Skeletal muscle tissue (tissue), 4 donors: ENCODE measurements around the gene MRPS34. TPM values are rescaled to one million over a fixed set of nuclear protein-coding genes. Genes with fewer than 3 reads are reported as not detected.

Experiments
- H3K27ac ChIP-seq: one replicate; pipeline ENCODE4 v1.7.0; 2013; ENCODE audit warnings: mild to moderate bottlenecking, low read depth, low read length, inconsistent platforms
- H3K27me3 ChIP-seq, 3 donors: one replicate each; pipeline ENCODE4 v1.7.0; 2013; ENCODE audit warnings: low read length in 3 of 3; ENCODE audit not compliant: control insufficient read depth in 3 of 3, insufficient read depth in 3 of 3
- H3K36me3 ChIP-seq, 3 donors: one replicate each; pipeline ENCODE4 v1.7.0; 2013; ENCODE audit warnings: low read length in 3 of 3; ENCODE audit not compliant: control insufficient read depth in 3 of 3, insufficient read depth in 3 of 3
- H3K4me1 ChIP-seq, 3 donors: one replicate each; pipeline ENCODE4 v1.7.0; 2013; ENCODE audit warnings: low read length in 3 of 3, mild to moderate bottlenecking in 3 of 3; ENCODE audit not compliant: control insufficient read depth in 3 of 3, insufficient read depth in 3 of 3
- H3K4me3 ChIP-seq, 3 donors: one replicate each; pipeline ENCODE4 v1.7.0; 2013; ENCODE audit warnings: low read length in 3 of 3
- H3K9ac ChIP-seq, 3 donors: one replicate each; pipeline ENCODE4 v1.7.0; 2013; ENCODE audit warnings: low read length in 3 of 3, mild to moderate bottlenecking in 3 of 3, moderate library complexity in 2 of 3, low read depth in 1 of 3
- H3K9me3 ChIP-seq, 3 donors: one replicate each; pipeline ENCODE4 v1.7.0; 2013; ENCODE audit warnings: low read length in 3 of 3; ENCODE audit not compliant: control insufficient read depth in 3 of 3
- total RNA-seq: library from RNA; depleted of rRNA; stranded (reverse); fragments of >200 nt; gene quantifications from one replicate; pipeline ENCODE4 v1.2.3, GENCODE V29; 2014
- donor health status: Osteomylitis.

MRPS34 gene
- total RNA-seq, 1 donor from 2014 or later, result 17.7 TPM

- Histone ChIP-seq H3K27me3 (no peaks in the 10 kb centered on the region), H3K4me3 (peak overlapping the region; percentile 87 to 89 (median 87)), H3K9ac (peak overlapping the region; percentile 82 to 92 (median 82)), H3K9me3 (no peaks in the 10 kb centered on the region), H3K4me1 (peaks cover 32 to 58% (median 42%) of the 10 kb centered on the region in 3 donors), H3K27ac (peak overlapping the region; percentile 80), H3K36me3 (peaks cover 27 to 43% (median 35%) of the 10 kb centered on the region in 3 donors)
These were observed 8.9 kb upstream of the MRPS34 start for GRCh38 chr16:1781758-1782407.

- Histone ChIP-seq H3K4me1 (peaks cover 32 to 58% (median 42%) of the 10 kb centered on the region in 3 donors), H3K9ac (peak overlapping the region; percentile 82 to 92 (median 82)), H3K9me3 (no peaks in the 10 kb centered on the region), H3K27ac (peak overlapping the region; percentile 80), H3K27me3 (no peaks in the 10 kb centered on the region), H3K4me3 (peak overlapping the region; percentile 87 to 89 (median 87)), H3K36me3 (peaks cover 32 to 43% (median 34%) of the 10 kb centered on the region in 3 donors)
These were observed 8.3 kb upstream of the MRPS34 start for GRCh38 chr16:1781254-1781653.

- Histone ChIP-seq H3K27ac (peak overlapping the region; percentile 25), H3K9me3 (no peaks in the 10 kb centered on the region), H3K36me3 (peaks cover 32 to 49% (median 36%) of the 10 kb centered on the region in 3 donors), H3K4me3 (peak overlapping the region in 2 of 3 donors; percentile 87 to 89), H3K4me1 (peaks cover 30 to 53% (median 39%) of the 10 kb centered on the region in 3 donors), H3K27me3 (no peaks in the 10 kb centered on the region), H3K9ac (peak overlapping the region; percentile 82 to 92 (median 82))
These were observed 7.7 kb upstream of the MRPS34 start for GRCh38 chr16:1780677-1781072.

- H3K9ac ChIP-seq, result peak overlapping the region; percentile 14 to 92 (median 33)
- peak overlapping the region; percentile 25 for H3K27ac ChIP-seq
- no peaks in the 10 kb centered on the region for H3K9me3 ChIP-seq
- H3K4me1 ChIP-seq, result peaks cover 26 to 53% (median 37%) of the 10 kb centered on the region in 3 donors
- H3K4me3 ChIP-seq, result no peak overlapping the region
- peaks cover 35 to 55% (median 38%) of the 10 kb centered on the region in 3 donors for H3K36me3 ChIP-seq
- no peaks in the 10 kb centered on the region for H3K27me3 ChIP-seq
These were observed 7.1 kb upstream of the MRPS34 start for GRCh38 chr16:1779741-1780676.

- peak overlapping the region in 1 of 3 donors; percentile 50 for H3K9ac ChIP-seq
- no peaks in the 10 kb centered on the region for H3K27me3 ChIP-seq
- H3K4me3 ChIP-seq, result no peak overlapping the region
- no peaks in the 10 kb centered on the region for H3K9me3 ChIP-seq
- H3K27ac ChIP-seq, result no peak overlapping the region
- H3K36me3 ChIP-seq, result peaks cover 36 to 59% (median 39%) of the 10 kb centered on the region in 3 donors
- H3K4me1 ChIP-seq, result peaks cover 31 to 56% (median 42%) of the 10 kb centered on the region in 3 donors
These were observed 6.3 kb upstream of the MRPS34 start for GRCh38 chr16:1779234-1779701.

- Histone ChIP-seq H3K9me3 (no peaks in the 10 kb centered on the region), H3K4me3 (no peak overlapping the region), H3K4me1 (peaks cover 33 to 56% (median 43%) of the 10 kb centered on the region in 3 donors), H3K27me3 (no peaks in the 10 kb centered on the region), H3K27ac (no peak overlapping the region), H3K36me3 (peaks cover 36 to 59% (median 39%) of the 10 kb centered on the region in 3 donors), H3K9ac (no peak overlapping the region)
These were observed 5.6 kb upstream of the MRPS34 start for GRCh38 chr16:1778200-1779179.

- H3K9ac ChIP-seq, result no peak overlapping the region
- peaks cover 34 to 56% (median 41%) of the 10 kb centered on the region in 3 donors for H3K4me1 ChIP-seq
- H3K36me3 ChIP-seq, result peaks cover 36 to 59% (median 39%) of the 10 kb centered on the region in 3 donors
- no peaks in the 10 kb centered on the region for H3K9me3 ChIP-seq
- no peak overlapping the region for H3K4me3 ChIP-seq
- H3K27ac ChIP-seq, result no peak overlapping the region
- no peaks in the 10 kb centered on the region for H3K27me3 ChIP-seq
These were observed 4.7 kb upstream of the MRPS34 start for GRCh38 chr16:1777375-1778199.

- Histone ChIP-seq H3K27ac (no peak overlapping the region), H3K4me1 (peaks cover 39 to 62% (median 46%) of the 10 kb centered on the region in 3 donors), H3K9me3 (no peaks in the 10 kb centered on the region), H3K27me3 (no peaks in the 10 kb centered on the region), H3K4me3 (no peak overlapping the region), H3K36me3 (peaks cover 36 to 59% (median 39%) of the 10 kb centered on the region in 3 donors), H3K9ac (no peak overlapping the region)
These were observed 4.0 kb upstream of the MRPS34 start for GRCh38 chr16:1776991-1777374.
